Fibroblast of lung (primary cell): ENCODE measurements around the gene RIPK4. TPM values are rescaled to one million over a fixed set of nuclear protein-coding genes. Genes with fewer than 3 reads are reported as not detected.

Experiments
- DNase-seq, 2 donors: peaks; one replicate each; pipeline versions ENCODE4 v3.0.0 to v3.0.0-alpha.2; 2010; ENCODE audit warnings: low read depth in 2 of 2
- H2AFZ ChIP-seq: 2 replicates; pipeline ENCODE4 v1.5.1; 2012; ENCODE audit warnings: low read length, control low read depth, inconsistent platforms
- H3K27ac ChIP-seq: 2 replicates; pipeline ENCODE4 v1.5.1; 2011; ENCODE audit warnings: low read length, control low read depth; ENCODE audit not compliant: insufficient read depth
- H3K27me3 ChIP-seq: 2 replicates; pipeline ENCODE4 v1.5.1; 2011; ENCODE audit warnings: mild to moderate bottlenecking, low read length; ENCODE audit not compliant: control insufficient read depth, insufficient read depth
- H3K36me3 ChIP-seq: 2 replicates; pipeline ENCODE4 v1.5.1; 2011; ENCODE audit warnings: low read length; ENCODE audit not compliant: control insufficient read depth, insufficient read depth
- H3K4me1 ChIP-seq: 2 replicates; pipeline ENCODE4 v1.5.1; 2011; ENCODE audit warnings: low read length; ENCODE audit not compliant: control insufficient read depth, insufficient read depth; ENCODE audit errors: extremely low read depth
- H3K4me2 ChIP-seq: 2 replicates; pipeline ENCODE4 v1.5.1; 2011; ENCODE audit warnings: low read length, control low read depth; ENCODE audit not compliant: insufficient read depth; ENCODE audit errors: extremely low read depth
- H3K4me3 ChIP-seq, 4 experiments: fragments of 200-600 bp in 1 of 4; sonication (generic) in 1 of 4; replicated peaks in 1 of 4; 2 replicates each; pipeline ENCODE4 v1.5.1; 2011 to 2016; ENCODE audit warnings: low read length in 4 of 4, low read depth in 3 of 4, mild to moderate bottlenecking in 3 of 4, control low read depth in 2 of 4, inconsistent platforms in 1 of 4, mixed read lengths in 1 of 4; ENCODE audit not compliant: insufficient read depth in 1 of 4; ENCODE audit errors: control extremely low read depth in 1 of 4
- H3K79me2 ChIP-seq: 2 replicates; pipeline ENCODE4 v1.5.1; 2012; ENCODE audit warnings: mild to moderate bottlenecking, low read length, inconsistent platforms; ENCODE audit not compliant: control insufficient read depth, insufficient read depth
- H3K9ac ChIP-seq: 2 replicates; pipeline ENCODE4 v1.5.1; 2011; ENCODE audit warnings: mild to moderate bottlenecking, low read length, control low read depth; ENCODE audit not compliant: insufficient read depth
- H3K9me3 ChIP-seq: 2 replicates; pipeline ENCODE4 v1.5.1; 2012; ENCODE audit warnings: low read depth, low read length; ENCODE audit not compliant: control insufficient read depth, insufficient read depth
- H4K20me1 ChIP-seq: 2 replicates; pipeline ENCODE4 v1.5.1; 2011; ENCODE audit warnings: low read length; ENCODE audit not compliant: control insufficient read depth, insufficient read depth; ENCODE audit errors: extremely low read depth
- CTCF ChIP-seq, 2 donors: IDR thresholded peaks in 1 of 2; conservative IDR thresholded peaks in 1 of 2; 1 replicate in 1 of 2; 2 replicates in 1 of 2; pipeline ENCODE4 v1.5.1; 2011 to 2012; ENCODE audit warnings: low read length in 2 of 2, control low read depth in 1 of 2, inconsistent platforms in 1 of 2, low read depth in 1 of 2, mild to moderate bottlenecking in 1 of 2
- EZH2 ChIP-seq: IDR thresholded peaks from 2 replicates; pipeline ENCODE4 v1.5.1; 2012; ENCODE audit warnings: low read length, control low read depth, mild to moderate bottlenecking; ENCODE audit errors: missing control alignments
- polyA plus RNA-seq, 2 donors: library from polyadenylated mRNA; depleted of rRNA in 1 of 2; stranded (reverse) in 1 of 2; unstranded in 1 of 2; fragments of >200 nt; gene quantifications; 2 replicates each; pipeline ENCODE4 v1.2.1, GENCODE V29; 2011 to 2012; ENCODE audit warnings: missing spikeins in 1 of 2
- total RNA-seq: library from RNA; depleted of rRNA; stranded (reverse); fragments of >200 nt; gene quantifications from 2 replicates; pipeline ENCODE4 v1.2.1, GENCODE V29; 2014

The RIPK4 gene
- total and polyA plus RNA-seq, 2 donors (not counting 1 experiment from before 2014, with no cell fraction given), result under 0.01 TPM; not detected in 1

GRCh38 chr21:41812679-41813078 lies 45.8 kb upstream of the RIPK4 start:
- DNase-seq, result no peak
- H3K27me3 ChIP-seq, result no peaks in the 10 kb centered on the region
- no peak overlapping the region for H3K27ac ChIP-seq
- no peak overlapping the region for H3K4me3 ChIP-seq
- no peak overlapping the region for H3K9ac ChIP-seq
- no peaks in the 10 kb centered on the region for H3K79me2 ChIP-seq
- peaks cover 2% of the 10 kb centered on the region for H4K20me1 ChIP-seq
- H3K9me3 ChIP-seq, result no peaks in the 10 kb centered on the region
- H3K4me1 ChIP-seq, result no peaks in the 10 kb centered on the region
- TF ChIP-seq EZH2 (no peak), CTCF (conservative IDR thresholded peaks at IDR 0.05 in 1 of 2, IDR thresholded peaks at IDR 0.05 in 1 of 2; ENCODE audit: low read depth in 1 of 2, low read length in 2 of 2) (no peak)
- peaks cover 7% of the 10 kb centered on the region for H3K36me3 ChIP-seq
- no peak overlapping the region for H3K4me2 ChIP-seq
- no peak overlapping the region for H2AFZ ChIP-seq

- no peak for DNase-seq
- H3K4me2 ChIP-seq, result no peak overlapping the region
- no peak for TF ChIP-seq EZH2
- TF ChIP-seq CTCF (conservative IDR thresholded peaks at IDR 0.05 in 1 of 2, IDR thresholded peaks at IDR 0.05 in 1 of 2; ENCODE audit: low read depth in 1 of 2, low read length in 2 of 2), result no peak
- no peak overlapping the region for H3K4me3 ChIP-seq
- no peak overlapping the region for H3K27ac ChIP-seq
- no peaks in the 10 kb centered on the region for H3K4me1 ChIP-seq
- H3K9ac ChIP-seq, result no peak overlapping the region
- no peaks in the 10 kb centered on the region for H3K79me2 ChIP-seq
- H3K9me3 ChIP-seq, result no peaks in the 10 kb centered on the region
- no peaks in the 10 kb centered on the region for H3K27me3 ChIP-seq
- H2AFZ ChIP-seq, result no peak overlapping the region
- no peaks in the 10 kb centered on the region for H4K20me1 ChIP-seq
- H3K36me3 ChIP-seq, result peaks cover 6% of the 10 kb centered on the region
Observed at GRCh38 chr21:41810597-41810932, 43.7 kb upstream of the RIPK4 start.

DNA sequence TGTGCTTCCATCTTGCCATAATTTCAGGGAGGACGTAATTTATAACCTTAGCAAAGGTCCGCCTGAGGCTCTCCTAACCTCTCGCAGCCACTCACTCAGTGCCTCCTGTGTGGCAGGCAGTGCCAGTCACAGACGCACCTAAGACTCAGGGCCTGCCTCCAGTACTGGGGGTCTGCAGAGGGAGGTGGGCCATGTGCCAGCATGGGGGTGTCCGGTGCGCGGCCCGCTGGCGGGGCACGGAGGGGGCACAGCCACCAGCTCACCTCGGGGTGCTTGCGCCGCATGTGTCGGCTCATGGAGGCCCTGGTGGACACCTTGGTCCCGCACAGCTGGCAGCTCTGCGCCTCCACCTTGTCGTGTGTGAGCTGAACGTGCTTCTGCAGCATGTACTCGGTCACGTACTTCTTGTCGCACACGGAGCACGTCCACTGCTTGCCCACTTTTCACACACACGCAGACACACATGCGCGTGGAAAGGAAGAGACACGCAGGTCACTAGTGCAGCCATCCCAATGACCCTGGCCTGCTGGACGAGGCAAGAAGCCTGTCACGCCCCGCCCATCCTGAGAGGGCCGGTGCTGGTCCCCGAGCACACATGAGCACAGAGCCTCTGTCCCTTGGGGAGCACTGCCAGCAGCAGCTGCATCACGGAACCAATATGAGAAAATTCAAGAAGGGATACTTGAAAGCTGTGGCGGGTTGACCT lies 43.2 kb upstream of the RIPK4 start:
- peaks cover 6% of the 10 kb centered on the region for H3K36me3 ChIP-seq
- no peak for DNase-seq
- no peak overlapping the region for H2AFZ ChIP-seq
- H3K4me3 ChIP-seq, result no peak overlapping the region
- H3K9ac ChIP-seq, result no peak overlapping the region
- H3K79me2 ChIP-seq, result no peaks in the 10 kb centered on the region
- no peak for TF ChIP-seq EZH2
- TF ChIP-seq CTCF (conservative IDR thresholded peaks at IDR 0.05 in 1 of 2, IDR thresholded peaks at IDR 0.05 in 1 of 2; ENCODE audit: low read depth in 1 of 2, low read length in 2 of 2), result no peak
- no peaks in the 10 kb centered on the region for H4K20me1 ChIP-seq
- no peaks in the 10 kb centered on the region for H3K9me3 ChIP-seq
- no peaks in the 10 kb centered on the region for H3K27me3 ChIP-seq
- H3K4me2 ChIP-seq, result no peak overlapping the region
- no peak overlapping the region for H3K27ac ChIP-seq
- H3K4me1 ChIP-seq, result no peaks in the 10 kb centered on the region
